DMS 273 treated with DMSO at 0.1 percent for 48 hours (cell line): ENCODE measurements around the gene SIMC1.
"Not testable (repeated sequence)": the region's sequence is repeated elsewhere in the genome, so short reads cannot be mapped to it uniquely, and the experiment has no call there.

Source experiments
- DNase-seq: peaks from one replicate; lab custom pipeline; 2025; lab: John Stamatoyannopoulos, UW

The SIMC1 gene

GRCh38 chr5:176305356-176305755, 67.1 kb downstream of the SIMC1 start:
- DNase-seq, result not testable (repeated sequence)

- no peak for DNase-seq
These were observed 79.5 kb downstream of the SIMC1 start for GRCh38 chr5:176317534-176318374.

GRCh38 chr5:176319827-176320554, 81.8 kb downstream of the SIMC1 start:
- no peak for DNase-seq

- DNase-seq, result no peak
These were observed 82.4 kb downstream of the SIMC1 start for GRCh38 chr5:176320577-176320976.

GRCh38 chr5:176334031-176334770, 96.0 kb downstream of the SIMC1 start:
- DNase-seq, result no peak

- DNase-seq, result no peak
These were observed 99.7 kb downstream of the SIMC1 start for GRCh38 chr5:176337913-176338312.

GRCh38 chr5:176339304-176339703, 101.1 kb downstream of the SIMC1 start:
- DNase-seq, result no peak

- DNase-seq, result no peak
These were observed 103.3 kb downstream of the SIMC1 start for GRCh38 chr5:176341325-176342157.

- no peak for DNase-seq
These were observed 103.9 kb downstream of the SIMC1 start for GRCh38 chr5:176342158-176342483.

GRCh38 chr5:176342766-176343458, 104.7 kb downstream of the SIMC1 start:
- no peak for DNase-seq

GRCh38 chr5:176350416-176350815, 112.2 kb downstream of the SIMC1 start:
- no peak for DNase-seq

GRCh38 chr5:176352116-176352878, 114.1 kb downstream of the SIMC1 start:
- DNase-seq, result no peak

GRCh38 chr5:176353533-176353932, 115.3 kb downstream of the SIMC1 start:
- no peak for DNase-seq

GRCh38 chr5:176355400-176356178, 117.4 kb downstream of the SIMC1 start:
- no peak for DNase-seq

GRCh38 chr5:176356179-176356566, 117.9 kb downstream of the SIMC1 start:
- DNase-seq, result no peak

GRCh38 chr5:176359658-176360057, 121.4 kb downstream of the SIMC1 start:
- no peak for DNase-seq

GRCh38 chr5:176360894-176361436, 122.7 kb downstream of the SIMC1 start:
- DNase-seq, result no peak

GRCh38 chr5:176361437-176362232, 123.4 kb downstream of the SIMC1 start, which contains the start of gene KIAA1191:
Gene KIAA1191, minus strand, starts transcription at chr5:176361764. Its CDS starts 2,256 bp downstream, at chr5:176359508.
- DNase-seq, result peak; percentile 71

GRCh38 chr5:176362233-176362490, 123.9 kb downstream of the SIMC1 start:
- DNase-seq, result no peak
